Parathyroid adenoma (tissue), 2 donors: ENCODE measurements around the gene PGAP1.

Experiments used
- H2AFZ ChIP-seq: fragments of 300-600 bp; sonication (generic); one replicate; pipeline ENCODE4 v1.7.0; 2017; ENCODE audit warnings: antibody characterized with exemption, mild to moderate bottlenecking
- H3K27ac ChIP-seq: fragments of 300-600 bp; sonication (generic); one replicate; pipeline ENCODE4 v1.7.0; 2017
- H3K27me3 ChIP-seq: fragments of 300-600 bp; sonication (generic); one replicate; pipeline ENCODE4 v1.7.0; 2017; ENCODE audit warnings: low read length; ENCODE audit not compliant: control insufficient read depth, insufficient read depth
- H3K36me3 ChIP-seq: fragments of 300-600 bp; sonication (generic); one replicate; pipeline ENCODE4 v1.7.0; 2017; ENCODE audit warnings: low read length; ENCODE audit not compliant: control insufficient read depth, insufficient read depth
- H3K4me1 ChIP-seq: fragments of 300-600 bp; sonication (generic); one replicate; pipeline ENCODE4 v1.7.0; 2017; ENCODE audit warnings: control low read depth
- H3K4me2 ChIP-seq: fragments of 300-600 bp; sonication (generic); one replicate; pipeline ENCODE4 v1.7.0; 2017; ENCODE audit warnings: low read length
- H3K4me3 ChIP-seq: fragments of 300-600 bp; sonication (generic); one replicate; pipeline ENCODE4 v1.7.0; 2017; ENCODE audit warnings: low read depth, low read length
- H3K79me2 ChIP-seq: fragments of 300-600 bp; sonication (generic); one replicate; pipeline ENCODE4 v1.7.0; 2017; ENCODE audit warnings: control low read depth
- H3K9ac ChIP-seq: fragments of 300-600 bp; sonication (generic); one replicate; pipeline ENCODE4 v1.7.0; 2017; ENCODE audit warnings: mild to moderate bottlenecking
- H3K9me3 ChIP-seq: fragments of 300-600 bp; sonication (generic); one replicate; pipeline ENCODE4 v1.7.0; 2017; ENCODE audit warnings: low read length; ENCODE audit not compliant: control insufficient read depth
- CTCF ChIP-seq: fragments of 300-600 bp; sonication (generic); IDR thresholded peaks from one replicate; pipeline ENCODE4 v1.7.0; 2017; ENCODE audit warnings: antibody characterized with exemption, mild to moderate bottlenecking
- donor health status: primary hyperparathyroidism.

The PGAP1 gene

GRCh38 chr2:196963961-196964360 is 37.5 kb upstream of the PGAP1 start:
- Histone ChIP-seq H3K4me3 (no peak overlapping the region), H3K27me3 (no peaks in the 10 kb centered on the region), H3K4me1 (no peaks in the 10 kb centered on the region)

DNA sequence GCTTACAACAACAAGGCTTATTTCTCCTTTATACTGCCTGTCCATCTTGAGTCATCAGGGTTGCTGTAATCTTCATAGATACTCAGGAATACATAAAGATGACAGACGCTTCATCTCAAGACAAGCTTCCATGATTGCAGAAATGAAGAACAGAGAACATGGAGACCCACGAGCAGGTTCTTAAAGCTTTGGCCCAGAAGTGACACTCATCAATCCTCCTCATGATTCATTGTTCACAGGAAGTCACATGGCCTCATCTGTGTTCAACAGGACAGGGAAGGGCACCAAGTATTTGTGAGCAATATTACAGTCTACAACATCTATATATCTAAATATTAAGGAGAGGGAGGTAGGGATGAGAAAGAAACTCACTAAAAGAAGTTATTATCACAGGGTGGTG is 36.5 kb upstream of the PGAP1 start:
- Histone ChIP-seq H3K27me3 (no peaks in the 10 kb centered on the region), H3K79me2 (no peaks in the 10 kb centered on the region), H3K9me3 (no peaks in the 10 kb centered on the region), H3K36me3 (no peaks in the 10 kb centered on the region), H3K4me2 (no peak overlapping the region), H3K4me3 (no peak overlapping the region), H3K27ac (no peak overlapping the region), H2AFZ (no peak overlapping the region), H3K4me1 (no peaks in the 10 kb centered on the region), H3K9ac (no peak overlapping the region)
- no peak for TF ChIP-seq CTCF

More at GRCh38 chr2:196963961-196964360, 37.5 kb upstream of the PGAP1 start:
- no peak overlapping the region for H3K4me2 ChIP-seq
- TF ChIP-seq CTCF = no peak
- H3K79me2 ChIP-seq = no peaks in the 10 kb centered on the region
- no peaks in the 10 kb centered on the region for H3K36me3 ChIP-seq
- H3K9ac ChIP-seq = no peak overlapping the region
- no peaks in the 10 kb centered on the region for H3K9me3 ChIP-seq
- no peak overlapping the region for H2AFZ ChIP-seq
- no peak overlapping the region for H3K27ac ChIP-seq

DNA sequence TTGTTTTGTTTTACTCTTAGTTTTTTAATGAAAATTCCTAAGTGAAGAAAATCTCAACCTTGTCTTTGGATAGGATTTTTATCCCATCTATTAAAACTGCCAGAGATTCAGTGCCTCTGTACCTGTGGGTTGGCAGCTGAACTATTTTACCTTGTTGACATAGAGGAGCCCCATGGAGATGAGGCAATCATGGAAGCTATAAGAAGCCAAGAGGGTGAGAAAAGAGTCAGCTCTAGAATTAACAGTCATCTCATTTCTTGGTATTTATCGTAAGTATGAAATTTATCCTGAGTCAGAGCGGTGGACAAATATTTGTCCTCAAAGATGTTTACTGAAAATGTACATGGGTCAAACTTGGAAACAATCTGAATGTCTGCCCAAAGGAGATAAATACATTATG is 35.8 kb upstream of the PGAP1 start:
- Histone ChIP-seq H3K36me3 (no peaks in the 10 kb centered on the region), H3K79me2 (no peaks in the 10 kb centered on the region), H2AFZ (no peak overlapping the region), H3K27me3 (no peaks in the 10 kb centered on the region), H3K27ac (no peak overlapping the region), H3K9me3 (no peaks in the 10 kb centered on the region), H3K4me1 (no peaks in the 10 kb centered on the region), H3K4me3 (no peak overlapping the region), H3K9ac (no peak overlapping the region), H3K4me2 (no peak overlapping the region)
- no peak for TF ChIP-seq CTCF

DNA sequence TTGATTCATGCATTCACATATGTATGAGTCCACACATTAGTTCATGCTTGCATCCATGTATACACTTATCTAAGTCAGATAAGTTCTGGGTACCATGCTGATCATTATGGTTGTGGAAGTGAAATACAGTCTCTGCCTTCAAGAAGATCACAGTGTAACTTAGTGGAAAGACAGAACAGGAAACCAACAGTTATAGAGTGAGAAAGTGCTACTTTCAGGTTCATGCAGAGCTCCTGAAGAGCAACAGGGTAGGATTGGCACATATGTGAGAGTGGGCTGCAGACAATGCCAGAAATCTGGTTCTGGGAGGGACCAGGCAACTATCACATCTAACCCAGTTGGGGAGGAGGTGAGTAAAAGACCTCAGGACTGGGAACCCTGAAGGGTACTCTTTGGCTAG is 35.4 kb upstream of the PGAP1 start:
- H3K79me2 ChIP-seq = no peaks in the 10 kb centered on the region
- no peak overlapping the region for H3K4me2 ChIP-seq
- H3K4me3 ChIP-seq = no peak overlapping the region
- H3K36me3 ChIP-seq = no peaks in the 10 kb centered on the region
- H3K9me3 ChIP-seq = no peaks in the 10 kb centered on the region
- H2AFZ ChIP-seq = no peak overlapping the region
- no peaks in the 10 kb centered on the region for H3K4me1 ChIP-seq
- no peak overlapping the region for H3K9ac ChIP-seq
- H3K27me3 ChIP-seq = no peaks in the 10 kb centered on the region
- no peak overlapping the region for H3K27ac ChIP-seq
- TF ChIP-seq CTCF = no peak

DNA sequence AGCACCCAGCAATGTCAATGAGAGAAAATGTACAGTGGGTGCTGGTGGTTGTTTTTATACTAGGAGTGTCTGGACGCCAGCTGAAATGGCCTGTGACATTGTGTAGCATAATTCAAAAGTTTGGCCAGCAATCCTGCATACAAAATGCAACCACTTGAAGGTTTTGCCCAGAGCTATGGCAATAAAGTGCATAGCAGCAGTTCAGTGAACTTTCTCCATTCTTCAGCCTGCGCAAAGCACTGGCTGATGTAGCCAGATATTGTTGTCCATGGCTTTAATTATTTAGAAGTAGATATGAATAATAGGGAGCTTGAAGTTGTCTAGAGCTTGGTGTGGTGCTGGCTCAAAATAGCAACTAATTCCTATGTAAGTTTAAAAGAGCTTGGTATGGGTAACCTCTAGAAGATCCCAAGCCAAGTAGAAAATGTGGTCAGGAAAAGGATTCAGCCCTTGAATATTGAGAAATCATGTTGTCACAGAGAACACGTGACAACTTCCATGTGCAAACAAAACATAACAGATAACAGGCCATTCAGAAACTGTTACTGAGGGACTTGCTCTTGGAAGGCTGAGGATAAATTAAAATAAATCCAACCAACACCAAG is 33.3 kb upstream of the PGAP1 start:
- Histone ChIP-seq H3K27ac (no peak overlapping the region), H3K27me3 (no peaks in the 10 kb centered on the region), H3K36me3 (no peaks in the 10 kb centered on the region), H3K4me3 (no peak overlapping the region), H2AFZ (no peak overlapping the region), H3K9ac (no peak overlapping the region), H3K79me2 (no peaks in the 10 kb centered on the region), H3K4me2 (no peak overlapping the region), H3K9me3 (no peaks in the 10 kb centered on the region), H3K4me1 (no peaks in the 10 kb centered on the region)
- TF ChIP-seq CTCF = no peak
